Stimulated activated CD8-positive, alpha-beta memory T cell treated with anti-CD3 and anti-CD28 coated beads, Interleukin-7, amount 100 ng/mL, for 4 hours (primary cell): ENCODE measurements around the gene DERL3.

Experiments
- DNase-seq, 2 donors: peaks; one replicate each; pipeline ENCODE4 v3.0.0-alpha.2; 2020; ENCODE audit warnings: low read depth in 2 of 2

DERL3 gene

DNA sequence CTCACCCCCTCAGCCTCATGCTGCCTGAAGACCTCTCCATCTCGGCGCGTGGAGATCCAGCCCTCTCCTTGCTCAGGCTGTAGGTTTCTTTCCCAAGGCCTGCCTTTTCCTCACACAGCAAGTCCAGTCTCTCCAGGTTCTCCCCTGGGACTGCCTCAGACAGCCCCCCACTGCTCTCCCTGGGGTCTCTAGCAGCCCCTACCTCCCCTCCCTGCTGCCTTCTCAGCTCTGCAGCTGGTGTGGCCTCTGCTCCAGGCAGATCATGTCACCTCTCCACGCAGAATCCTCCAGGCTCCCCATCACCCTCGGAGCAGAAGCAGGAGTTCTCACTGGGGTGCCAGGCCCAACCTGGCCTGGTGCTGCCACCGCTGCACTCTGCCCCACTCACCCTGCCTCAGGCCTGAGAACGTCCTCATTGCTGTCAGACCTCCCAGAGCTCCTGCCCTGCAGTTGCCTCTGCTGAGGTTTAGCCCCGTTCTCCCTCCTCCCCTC is 36.9 kb downstream of the DERL3 start:
- DNase-seq: no peak

DNA sequence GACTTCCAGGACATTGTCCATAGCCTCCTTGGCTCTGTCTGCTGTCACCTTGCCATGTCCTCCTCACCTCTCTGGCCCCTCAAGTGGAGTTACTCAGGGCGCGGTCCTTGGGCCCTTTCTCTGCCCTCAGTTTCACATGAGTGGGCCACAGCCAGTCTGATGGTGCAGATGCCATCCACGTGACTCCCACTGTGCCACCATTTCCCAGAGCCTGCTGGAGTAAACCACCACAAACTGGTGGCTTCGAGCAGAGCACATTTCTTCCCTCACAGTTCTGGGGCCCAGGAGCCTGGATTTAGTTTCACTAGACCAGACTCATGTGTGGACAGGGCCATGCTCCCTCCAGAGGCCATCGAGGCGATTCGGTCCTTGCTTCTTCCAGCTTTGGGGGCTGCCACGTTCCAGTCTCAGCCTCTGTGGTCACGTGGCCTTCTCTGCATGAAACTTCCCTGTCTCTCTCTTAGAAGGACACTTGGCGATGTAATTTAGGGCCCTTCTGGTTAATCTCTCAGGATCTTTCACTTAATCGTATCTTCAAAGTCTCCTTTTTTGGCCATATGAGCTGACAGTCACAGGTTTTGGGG is 37.5 kb downstream of the DERL3 start:
- DNase-seq: no peak

DNA sequence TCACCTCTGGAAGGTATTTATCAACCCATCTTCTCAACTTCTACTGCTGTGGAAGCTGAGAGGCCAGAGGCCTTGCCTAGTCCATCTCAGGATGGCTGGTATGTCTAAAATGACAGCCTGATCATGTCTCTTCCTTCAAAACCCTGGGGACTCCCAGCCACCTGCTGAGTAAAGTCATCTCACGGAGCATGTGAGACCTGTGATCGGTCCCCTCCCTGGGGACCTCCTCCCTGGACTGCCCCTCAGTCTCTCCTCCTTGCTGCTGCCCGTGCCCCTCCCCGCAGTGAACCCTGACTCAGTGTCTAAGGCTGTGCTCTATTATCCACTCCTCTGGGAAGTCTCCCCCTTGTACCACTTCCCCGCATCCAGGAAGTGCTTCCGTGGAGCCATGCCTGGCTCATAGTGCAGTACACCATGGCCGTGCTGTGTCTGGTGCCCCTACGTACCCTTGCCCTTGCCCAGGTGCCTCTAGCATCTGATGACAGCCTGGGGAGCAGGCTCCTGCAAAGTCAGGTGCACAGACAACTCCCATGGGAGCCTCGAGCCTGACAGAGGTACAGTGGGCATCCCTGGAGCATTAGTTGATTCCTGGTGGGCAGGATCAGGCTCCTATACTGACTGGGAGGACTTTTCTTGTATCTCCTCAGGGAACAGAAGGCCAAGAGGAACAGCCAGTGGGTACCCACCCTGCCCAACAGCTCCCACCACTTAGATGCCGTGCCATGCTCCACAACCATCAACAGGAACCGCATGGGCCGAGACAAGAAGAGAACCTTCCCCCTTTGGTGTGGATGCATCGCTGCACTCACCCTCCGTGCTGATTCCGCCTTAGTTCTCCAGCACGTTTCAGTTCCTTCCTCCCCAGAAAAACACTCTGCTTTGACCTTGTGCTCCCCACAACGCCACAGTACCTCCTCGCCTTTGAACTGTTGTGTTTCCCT is 38.2 kb downstream of the DERL3 start:
- no peak for DNase-seq

DNA sequence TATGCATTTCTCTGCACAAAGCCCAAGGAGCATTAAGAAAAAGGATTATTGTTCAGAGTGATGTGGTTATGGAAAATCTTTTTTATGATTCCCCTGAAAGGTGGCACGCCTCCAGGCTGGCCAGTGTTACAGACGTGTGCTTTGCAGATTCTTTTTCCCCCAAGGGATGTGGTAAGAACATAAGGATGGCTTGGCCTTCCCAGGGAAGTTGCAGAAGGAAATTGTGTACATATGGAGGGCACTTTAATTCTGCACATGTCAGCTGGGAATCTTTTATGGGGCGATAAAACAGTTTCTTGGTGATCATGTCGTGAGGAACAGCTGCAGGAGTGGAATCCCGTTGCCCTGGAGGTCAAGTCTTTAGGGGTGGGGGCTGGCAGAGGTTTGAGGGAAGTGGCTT is 42.3 kb downstream of the DERL3 start:
- DNase-seq: no peak

DNA sequence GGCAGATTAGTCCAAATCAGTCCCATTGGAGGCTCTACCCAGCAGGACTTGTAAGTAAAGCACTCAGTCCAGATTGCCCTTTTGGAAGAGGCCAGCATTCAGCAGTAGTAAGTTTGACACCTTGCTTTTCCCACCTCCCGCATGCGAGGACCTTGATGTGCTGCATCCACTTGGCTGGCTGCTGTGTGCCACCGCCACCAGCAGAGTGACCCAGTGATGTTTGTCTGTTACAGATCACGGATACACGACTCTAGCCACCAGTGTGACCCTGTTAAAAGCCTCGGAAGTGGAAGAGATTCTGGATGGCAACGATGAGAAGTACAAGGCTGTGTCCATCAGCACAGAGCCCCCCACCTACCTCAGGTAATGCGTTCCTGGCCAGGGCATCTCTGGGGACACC is 45.5 kb downstream of the DERL3 start:
- no peak for DNase-seq

DNA sequence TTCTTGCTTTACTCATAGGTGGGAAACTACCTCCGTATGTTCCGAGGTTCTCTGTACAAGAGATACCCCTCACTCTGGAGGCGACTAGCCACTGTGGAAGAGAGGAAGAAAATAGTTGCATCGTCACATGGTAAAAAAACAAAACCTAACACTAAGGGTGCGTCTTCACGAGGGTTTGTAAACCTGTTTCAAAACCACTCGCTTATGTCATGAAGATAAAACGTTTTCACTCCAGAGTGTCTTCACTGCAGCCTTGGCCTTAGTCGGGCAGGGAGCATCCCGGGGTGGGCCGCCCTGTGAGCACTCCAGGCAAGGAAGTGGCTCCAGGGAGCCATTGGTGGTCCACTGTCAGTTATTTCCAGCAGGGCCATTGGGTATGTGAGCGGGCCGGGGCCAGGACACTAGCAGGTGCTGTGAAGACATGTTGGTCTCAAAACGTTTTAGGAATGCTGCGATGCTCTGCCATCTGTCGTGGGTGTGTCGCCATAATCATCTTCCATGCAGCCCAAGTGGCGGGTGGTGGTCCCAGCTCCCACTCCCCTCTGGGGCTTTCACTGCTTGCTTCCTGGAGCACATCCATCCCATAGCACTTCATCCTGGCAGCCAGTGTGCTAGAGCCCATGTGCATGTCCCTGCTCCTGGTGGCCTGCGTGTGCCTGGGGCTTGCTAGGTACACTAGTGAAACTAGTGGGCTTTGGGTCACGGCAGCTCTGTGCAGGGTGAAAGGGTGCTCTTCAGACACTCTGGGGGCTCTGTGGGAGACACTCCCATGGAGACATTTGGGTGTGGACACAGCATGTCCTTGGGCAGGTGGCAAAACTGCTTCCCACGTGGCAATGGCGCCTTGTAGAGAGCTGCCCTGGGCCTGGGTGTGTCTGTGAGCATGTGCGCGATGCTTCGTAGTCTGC is 46.8 kb downstream of the DERL3 start:
- no peak for DNase-seq

GRCh38 chr22:23790819-23791737 is 47.7 kb downstream of the DERL3 start:
- DNase-seq: no peak

DNA sequence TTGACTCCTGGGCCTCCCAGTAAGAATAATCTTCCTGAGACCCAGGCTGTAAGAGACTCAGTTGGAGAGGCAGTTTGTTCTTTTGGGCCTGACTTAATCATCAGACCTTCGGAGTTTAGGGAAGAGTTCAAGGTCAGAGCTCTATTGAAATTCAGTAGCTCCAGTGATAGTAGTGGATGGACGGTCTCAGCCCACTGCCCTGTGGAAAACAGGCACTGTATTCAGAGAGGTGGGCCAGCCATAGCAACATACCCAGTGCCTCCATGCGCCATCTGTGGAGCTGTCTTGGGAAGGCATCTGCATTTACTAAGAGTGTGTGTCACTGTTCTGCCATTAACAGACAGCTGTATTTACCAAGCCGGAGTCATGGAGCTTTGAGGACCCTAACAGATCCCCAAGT is 49.2 kb downstream of the DERL3 start:
- DNase-seq: no peak

DNA sequence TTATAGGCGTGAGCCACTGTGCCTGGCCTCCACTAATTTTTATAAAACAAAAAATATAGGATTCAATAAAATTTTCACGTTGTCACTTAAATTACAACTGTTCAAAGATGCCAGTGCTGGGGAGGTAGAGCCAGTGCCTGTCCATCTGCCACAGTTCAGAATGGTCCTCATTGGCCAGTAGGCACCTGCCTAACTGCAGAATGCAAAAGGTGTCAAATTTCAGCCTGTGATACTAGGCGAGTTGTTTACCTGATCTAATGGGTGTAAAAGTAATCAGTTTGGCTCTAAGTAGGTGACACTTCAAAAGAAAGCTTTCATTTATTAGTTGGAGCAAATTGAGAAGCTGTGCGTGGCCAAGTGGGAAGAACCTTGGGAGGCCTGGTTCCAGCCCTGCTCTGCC is 49.7 kb downstream of the DERL3 start:
- no peak for DNase-seq

DNA sequence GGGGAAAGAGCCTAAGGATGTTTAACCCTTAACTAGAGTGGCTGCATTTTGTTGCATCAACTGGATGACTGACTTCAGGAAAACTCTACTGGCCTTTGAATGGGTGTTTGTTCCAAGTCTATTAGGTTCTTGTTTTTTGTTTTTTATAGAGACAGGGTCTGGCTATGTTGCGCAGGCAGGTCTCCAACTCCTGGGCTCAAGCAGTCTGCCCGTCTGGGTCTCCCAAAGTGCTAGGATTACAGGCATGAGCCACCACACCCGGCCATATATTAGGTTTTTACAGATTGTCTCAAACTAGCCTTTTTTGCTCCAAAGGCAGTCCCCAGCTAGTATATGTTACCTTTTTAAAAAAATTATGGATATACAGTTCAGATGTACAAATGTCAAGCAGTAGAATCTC is 50.9 kb downstream of the DERL3 start:
- no peak for DNase-seq

DNA sequence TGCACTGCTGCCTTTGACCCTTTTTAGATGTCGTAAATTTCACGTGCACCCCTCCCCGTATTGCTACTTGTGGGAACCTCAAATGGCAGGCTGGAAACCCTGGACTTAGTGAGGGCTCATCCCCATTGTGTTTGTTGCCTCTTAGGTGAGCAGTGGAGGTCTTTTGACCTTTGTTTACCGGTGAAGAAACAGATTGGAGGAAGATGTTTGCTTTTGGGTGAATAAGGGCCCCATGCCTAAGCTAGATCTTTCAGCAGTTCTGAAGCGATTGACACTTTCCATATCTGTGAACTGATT is 51.3 kb downstream of the DERL3 start:
- no peak for DNase-seq

GRCh38 chr22:23786752-23787599 is 51.8 kb downstream of the DERL3 start, which contains the start of gene SMARCB1:
SMARCB1 (plus strand) TSS chr22:23786966; CDS start chr22:23787170, 204 bp downstream.
- peak; percentile 72 to 82 for DNase-seq

GRCh38 chr22:23786261-23786710 is 52.5 kb downstream of the DERL3 start:
- no peak for DNase-seq
